Sigmoid colon (tissue), 7 donors: ENCODE results near the gene PEX10. TPM values are rescaled to one million over a fixed set of nuclear protein-coding genes. Genes with fewer than 3 reads are reported as not detected.
"Not testable (repeated sequence)": the region's sequence is repeated elsewhere in the genome, so short reads cannot be mapped to it uniquely, and the experiment has no call there.

ENCODE experiments used
- DNase-seq: peaks from one replicate; pipeline ENCODE4 v3.0.0-alpha.2; 2019
- H3K27ac ChIP-seq, 4 donors: fragments of 200-600 bp; sonication (generic); one replicate each; pipeline ENCODE4 v1.5.1; 2016 to 2019; ENCODE audit warnings: mild to moderate bottlenecking in 1 of 4
- H3K27me3 ChIP-seq, 3 donors: fragments of 200-600 bp; sonication (generic); one replicate each; pipeline ENCODE4 v1.5.1; 2019; ENCODE audit warnings: mild to moderate bottlenecking in 1 of 3
- H3K36me3 ChIP-seq, 4 donors: fragments of 200-600 bp; sonication (generic); one replicate each; pipeline ENCODE4 v1.5.1; 2016 to 2019
- H3K4me1 ChIP-seq, 4 donors: fragments of 200-600 bp; sonication (generic); one replicate each; pipeline ENCODE4 v1.5.1; 2017 to 2019
- H3K4me3 ChIP-seq, 4 donors: fragments of 200-600 bp; sonication (generic); one replicate each; pipeline ENCODE4 v1.5.1; 2017 to 2019; ENCODE audit warnings: mild to moderate bottlenecking in 2 of 4, moderate library complexity in 1 of 4
- H3K9me3 ChIP-seq, 4 donors: fragments of 200-600 bp in 3 of 4; sonication (generic) in 3 of 4; one replicate each; pipeline versions ENCODE4 v1.5.1 to v1.6.1; 2013 to 2019
- EP300 ChIP-seq, 4 donors: sonication (generic); formaldehyde crosslinking; IDR thresholded peaks; one replicate each; pipeline ENCODE4 v1.6.1; 2017; ENCODE audit warnings: antibody characterized with exemption in 4 of 4
- POLR2A ChIP-seq, 2 donors: fragments of 450-650 bp; IDR thresholded peaks; one replicate each; pipeline ENCODE4 v1.6.1; 2016; ENCODE audit warnings: antibody characterized with exemption in 2 of 2, mild to moderate bottlenecking in 2 of 2, moderate library complexity in 2 of 2
- POLR2AphosphoS5 ChIP-seq, 4 donors: sonication (generic); formaldehyde crosslinking; IDR thresholded peaks; one replicate each; pipeline ENCODE4 v1.6.1; 2017; ENCODE audit warnings: antibody characterized with exemption in 4 of 4
- WGBS, 2 donors: extraction: QIAGEN DNeasy Blood & Tissue Kit; methylation state at CpG; one replicate each; pipeline ENCODE4 v1.1.7; 2013; 5-methylcytosine and 5-hydroxymethylcytosine counted together
- intact Hi-C: fragments of 100-400 bp; cut with DNase I; formaldehyde crosslinking; loops from one replicate; pipeline ENCODE4 v1.15.1; 2023
- polyA plus RNA-seq, 3 donors: library from polyadenylated mRNA; stranded (reverse); fragments of 200-250 nt; gene quantifications; one replicate each; pipeline ENCODE4 v1.2.3, GENCODE V29; 2013
- total RNA-seq, 4 donors: library from RNA; depleted of rRNA; stranded (reverse); fragments of >200 nt; gene quantifications; one replicate each; pipeline ENCODE4 v1.1.0, GENCODE V29; 2016
- TF ChIP-seq, protein P1 (sequence below), 4 experiments: fragments of 450-650 bp in 3 of 4; fragments of 200-600 bp in 1 of 4; IDR thresholded peaks; one replicate each; pipeline ENCODE4 v1.5.1; 2016 to 2019; ENCODE audit warnings: antibody characterized with exemption in 4 of 4, mild to moderate bottlenecking in 3 of 4, moderate library complexity in 2 of 4
- donor health status: healthy with polysubstance abuse.
- donor health status: Bipolar disorder and iron deficiency.
- donor health status: healthy.

The PEX10 gene
- total and polyA plus RNA-seq, 7 donors = 9.9 to 21.9 (median 13.8) TPM

- no peak for DNase-seq
- Histone ChIP-seq H3K9me3 (no peaks in the 10 kb centered on the region), H3K4me3 (no peak overlapping the region), H3K4me1 (no peaks in the 10 kb centered on the region), H3K27me3 (peaks cover 7 to 73% (median 36%) of the 10 kb centered on the region in 3 donors), H3K36me3 (no peaks in the 10 kb centered on the region), H3K27ac (no peak overlapping the region)
- no peak for TF ChIP-seq POLR2AphosphoS5 (IDR thresholded peaks at IDR 0.05)
- no peak for TF ChIP-seq POLR2A (IDR thresholded peaks at IDR 0.05)
- TF ChIP-seq EP300 (IDR thresholded peaks at IDR 0.05) = no peak
- intact Hi-C loops = no loop called here
- 74 to 77% methylated on average over 16 of the region's 16 CpGs for WGBS, 2 donors
These were observed 32.9 kb upstream of the PEX10 start for GRCh38 chr1:2445162-2445822.

DNA sequence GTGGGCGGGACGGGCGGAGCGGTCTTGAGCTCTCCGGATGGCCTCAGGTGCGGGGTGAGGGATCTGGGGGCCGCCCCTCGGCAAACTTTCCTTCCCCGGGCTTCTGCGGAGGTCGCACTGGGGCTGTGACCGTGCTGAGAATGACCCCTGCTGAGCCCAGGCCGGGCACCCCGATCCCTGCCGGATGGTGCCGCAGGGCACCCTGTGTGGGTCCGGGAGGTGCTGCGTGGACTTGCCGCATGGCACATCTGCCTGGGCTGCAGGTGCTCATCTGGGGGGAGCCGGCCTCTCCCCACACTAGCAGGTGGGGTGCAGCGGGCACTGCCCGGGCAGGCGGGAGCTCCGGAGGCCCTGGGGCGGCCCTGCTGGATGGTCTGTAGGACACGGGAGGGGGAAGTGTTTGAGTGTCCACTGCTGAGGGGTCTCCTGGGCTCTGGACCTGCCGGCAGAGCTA lies 31.8 kb upstream of the PEX10 start:
- H3K27me3 ChIP-seq = peaks cover 7 to 81% (median 36%) of the 10 kb centered on the region in 3 donors
- WGBS, 2 donors = 36 to 41% methylated on average over 27 of the region's 27 CpGs
- no peak for DNase-seq
- no peaks in the 10 kb centered on the region for H3K36me3 ChIP-seq
- H3K9me3 ChIP-seq = no peaks in the 10 kb centered on the region
- H3K27ac ChIP-seq = no peak overlapping the region
- H3K4me3 ChIP-seq = no peak overlapping the region
- intact Hi-C loops = no loop called here
- TF ChIP-seq POLR2AphosphoS5 (IDR thresholded peaks at IDR 0.05) = no peak
- no peak for TF ChIP-seq EP300 (IDR thresholded peaks at IDR 0.05)
- TF ChIP-seq, protein P1, sequence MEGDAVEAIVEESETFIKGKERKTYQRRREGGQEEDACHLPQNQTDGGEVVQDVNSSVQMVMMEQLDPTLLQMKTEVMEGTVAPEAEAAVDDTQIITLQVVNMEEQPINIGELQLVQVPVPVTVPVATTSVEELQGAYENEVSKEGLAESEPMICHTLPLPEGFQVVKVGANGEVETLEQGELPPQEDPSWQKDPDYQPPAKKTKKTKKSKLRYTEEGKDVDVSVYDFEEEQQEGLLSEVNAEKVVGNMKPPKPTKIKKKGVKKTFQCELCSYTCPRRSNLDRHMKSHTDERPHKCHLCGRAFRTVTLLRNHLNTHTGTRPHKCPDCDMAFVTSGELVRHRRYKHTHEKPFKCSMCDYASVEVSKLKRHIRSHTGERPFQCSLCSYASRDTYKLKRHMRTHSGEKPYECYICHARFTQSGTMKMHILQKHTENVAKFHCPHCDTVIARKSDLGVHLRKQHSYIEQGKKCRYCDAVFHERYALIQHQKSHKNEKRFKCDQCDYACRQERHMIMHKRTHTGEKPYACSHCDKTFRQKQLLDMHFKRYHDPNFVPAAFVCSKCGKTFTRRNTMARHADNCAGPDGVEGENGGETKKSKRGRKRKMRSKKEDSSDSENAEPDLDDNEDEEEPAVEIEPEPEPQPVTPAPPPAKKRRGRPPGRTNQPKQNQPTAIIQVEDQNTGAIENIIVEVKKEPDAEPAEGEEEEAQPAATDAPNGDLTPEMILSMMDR (IDR thresholded peaks at IDR 0.05) = no peak
- no peak for TF ChIP-seq POLR2A (IDR thresholded peaks at IDR 0.05)
- no peaks in the 10 kb centered on the region for H3K4me1 ChIP-seq

DNA sequence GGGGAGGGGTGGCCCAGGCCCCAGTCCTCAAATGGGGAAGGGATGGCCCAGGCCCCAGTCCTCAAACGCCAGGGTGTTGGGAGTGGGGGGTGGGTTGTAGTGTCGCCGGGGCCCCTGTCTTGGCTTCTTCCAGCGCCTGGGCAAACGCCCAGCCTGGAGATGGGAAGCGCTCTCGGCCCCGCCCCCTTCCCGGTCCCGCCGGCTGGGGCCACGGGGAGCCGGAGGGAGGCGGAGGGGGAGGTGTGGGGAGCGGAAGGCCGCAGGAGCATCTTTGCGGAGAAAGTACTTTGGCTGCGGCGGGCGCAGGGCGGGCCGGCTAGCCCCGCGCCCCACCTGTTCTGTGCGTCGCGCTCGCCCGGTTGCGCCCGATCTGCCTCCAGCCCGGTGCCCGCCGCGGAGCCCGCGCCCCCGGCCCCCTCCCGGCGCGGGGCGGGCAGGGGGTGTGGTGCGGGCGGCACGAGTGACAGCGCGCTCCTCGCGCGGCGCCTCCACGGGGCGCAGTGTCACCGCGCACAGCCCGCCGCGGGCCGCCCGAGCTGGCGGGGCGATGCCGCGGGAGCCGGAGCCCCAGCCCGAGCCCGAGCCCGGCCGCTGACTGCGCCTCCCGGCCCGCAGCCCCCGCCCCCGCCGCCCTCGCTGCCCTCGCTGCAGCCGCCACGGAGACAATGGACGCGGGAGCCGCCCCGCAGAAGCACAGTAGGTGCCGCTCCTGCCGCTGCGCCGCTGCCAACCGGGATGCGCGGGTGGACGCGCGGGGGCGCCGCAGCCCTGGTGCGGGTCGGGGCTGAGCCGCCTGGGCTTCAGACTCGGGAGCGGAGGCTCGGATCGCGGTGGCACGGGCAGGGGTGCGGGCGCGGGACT lies 31.1 kb upstream of the PEX10 start:
- Histone ChIP-seq H3K9me3 (no peaks in the 10 kb centered on the region), H3K4me1 (no peaks in the 10 kb centered on the region), H3K27ac (no peak overlapping the region), H3K36me3 (no peaks in the 10 kb centered on the region), H3K4me3 (no peak overlapping the region), H3K27me3 (peaks cover 7 to 86% (median 36%) of the 10 kb centered on the region in 3 donors)
- 1 to 2% methylated on average over 107 of the region's 107 CpGs for WGBS, 2 donors
- TF ChIP-seq, protein P1 (IDR thresholded peaks at IDR 0.05) = no peak
- no peak for TF ChIP-seq EP300 (IDR thresholded peaks at IDR 0.05)
- TF ChIP-seq POLR2AphosphoS5 (IDR thresholded peaks at IDR 0.05) = no peak
- TF ChIP-seq POLR2A (IDR thresholded peaks at IDR 0.05) = no peak
- DNase-seq = no peak
- intact Hi-C loops = no loop called here

DNA sequence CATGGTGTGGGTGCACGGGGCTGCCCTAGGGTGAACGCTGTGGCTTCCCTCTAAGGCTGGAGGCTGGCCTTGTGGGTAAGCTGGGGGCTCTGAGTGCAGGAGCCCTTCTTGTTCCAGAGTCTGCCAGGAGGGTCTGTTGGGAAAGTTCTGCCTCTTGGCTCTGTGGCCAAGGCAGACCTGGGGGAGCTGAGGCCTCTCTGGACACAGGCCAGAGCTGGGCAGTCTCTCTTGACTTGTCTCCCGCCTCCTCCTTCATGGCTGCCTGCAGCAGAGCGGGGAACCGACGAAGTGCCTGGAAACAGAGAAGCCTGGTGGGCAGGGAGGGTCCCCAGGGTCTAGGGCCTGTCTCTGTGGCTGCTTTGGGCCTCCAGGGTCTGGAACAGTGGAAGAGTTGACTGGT lies 30.3 kb upstream of the PEX10 start:
- TF ChIP-seq, protein P1 (IDR thresholded peaks at IDR 0.05) = no peak
- TF ChIP-seq POLR2AphosphoS5 (IDR thresholded peaks at IDR 0.05) = no peak
- no peak for TF ChIP-seq POLR2A (IDR thresholded peaks at IDR 0.05)
- Histone ChIP-seq H3K27me3 (peaks cover 7 to 88% (median 36%) of the 10 kb centered on the region in 3 donors), H3K4me1 (no peaks in the 10 kb centered on the region), H3K9me3 (no peaks in the 10 kb centered on the region), H3K4me3 (no peak overlapping the region), H3K27ac (no peak overlapping the region), H3K36me3 (no peaks in the 10 kb centered on the region)
- 69 to 73% methylated on average over 6 of the region's 6 CpGs for WGBS, 2 donors
- intact Hi-C loops = no loop called here
- DNase-seq = no peak

DNA sequence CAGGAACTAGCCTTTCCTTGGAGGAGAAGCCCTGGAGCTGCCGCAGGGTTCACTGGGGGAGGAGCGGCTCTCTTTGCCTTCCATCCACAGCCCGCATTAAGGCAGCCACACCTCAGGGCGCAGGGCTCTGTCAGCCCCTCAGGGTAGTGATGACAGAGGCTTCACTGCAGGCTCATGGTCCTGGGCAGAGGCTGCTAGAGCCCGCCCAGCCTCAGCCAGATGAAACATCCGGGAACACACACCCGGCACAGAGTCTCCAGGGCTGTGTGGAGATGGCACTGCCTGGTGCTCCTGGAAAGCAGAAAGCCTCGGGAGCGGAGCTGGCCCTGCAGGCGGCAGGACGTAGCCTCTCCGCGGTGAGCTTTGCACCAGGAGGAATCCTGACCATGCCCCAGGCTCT lies 29.4 kb upstream of the PEX10 start:
- DNase-seq = no peak
- no peaks in the 10 kb centered on the region for H3K4me1 ChIP-seq
- H3K4me3 ChIP-seq = no peak overlapping the region
- H3K36me3 ChIP-seq = no peaks in the 10 kb centered on the region
- H3K27ac ChIP-seq = no peak overlapping the region
- 75 to 86% methylated on average over 13 of the region's 13 CpGs for WGBS, 2 donors
- no peaks in the 10 kb centered on the region for H3K9me3 ChIP-seq
- no peak for TF ChIP-seq EP300 (IDR thresholded peaks at IDR 0.05)
- no peak for TF ChIP-seq POLR2AphosphoS5 (IDR thresholded peaks at IDR 0.05)
- no peak for TF ChIP-seq POLR2A (IDR thresholded peaks at IDR 0.05)
- TF ChIP-seq, protein P1 (IDR thresholded peaks at IDR 0.05) = no peak
- intact Hi-C loops = no loop called here
- peaks cover 7 to 86% (median 36%) of the 10 kb centered on the region in 3 donors for H3K27me3 ChIP-seq

DNA sequence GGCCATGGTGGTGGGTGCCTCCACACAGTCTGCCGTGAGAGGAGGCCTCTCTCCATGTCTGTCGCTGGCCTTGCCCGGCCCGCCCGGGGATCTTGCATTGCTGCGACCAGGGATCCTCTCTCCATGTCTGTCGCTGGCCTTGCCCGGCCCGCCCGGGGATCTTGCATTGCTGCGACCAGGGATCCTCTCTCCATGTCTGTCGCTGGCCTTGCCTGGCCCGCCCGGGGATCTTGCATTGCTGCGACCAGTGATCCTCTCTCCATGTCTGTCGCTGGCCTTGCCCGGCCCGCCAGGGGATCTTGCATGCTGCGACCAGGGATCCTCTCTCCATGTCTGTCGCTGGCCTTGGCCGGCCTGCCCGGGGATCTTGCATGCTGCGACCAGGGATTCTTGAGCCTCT lies 28.0 kb upstream of the PEX10 start:
- WGBS, 2 donors = 90 to 95% methylated on average over 23 of the region's 23 CpGs
- H3K27ac ChIP-seq, H3K36me3 ChIP-seq, intact Hi-C loops, H3K9me3 ChIP-seq, H3K4me3 ChIP-seq, H3K4me1 ChIP-seq, DNase-seq: not testable (repeated sequence)
- peaks cover 7 to 79% (median 34%) of the 10 kb centered on the region in 3 donors for H3K27me3 ChIP-seq
